ENCODE data around the gene SHISA6.

GRCh38 chr17:11488407-11488806 is 247.4 kb downstream of the SHISA6 start:
- TF ChIP-seq, protein P1, sequence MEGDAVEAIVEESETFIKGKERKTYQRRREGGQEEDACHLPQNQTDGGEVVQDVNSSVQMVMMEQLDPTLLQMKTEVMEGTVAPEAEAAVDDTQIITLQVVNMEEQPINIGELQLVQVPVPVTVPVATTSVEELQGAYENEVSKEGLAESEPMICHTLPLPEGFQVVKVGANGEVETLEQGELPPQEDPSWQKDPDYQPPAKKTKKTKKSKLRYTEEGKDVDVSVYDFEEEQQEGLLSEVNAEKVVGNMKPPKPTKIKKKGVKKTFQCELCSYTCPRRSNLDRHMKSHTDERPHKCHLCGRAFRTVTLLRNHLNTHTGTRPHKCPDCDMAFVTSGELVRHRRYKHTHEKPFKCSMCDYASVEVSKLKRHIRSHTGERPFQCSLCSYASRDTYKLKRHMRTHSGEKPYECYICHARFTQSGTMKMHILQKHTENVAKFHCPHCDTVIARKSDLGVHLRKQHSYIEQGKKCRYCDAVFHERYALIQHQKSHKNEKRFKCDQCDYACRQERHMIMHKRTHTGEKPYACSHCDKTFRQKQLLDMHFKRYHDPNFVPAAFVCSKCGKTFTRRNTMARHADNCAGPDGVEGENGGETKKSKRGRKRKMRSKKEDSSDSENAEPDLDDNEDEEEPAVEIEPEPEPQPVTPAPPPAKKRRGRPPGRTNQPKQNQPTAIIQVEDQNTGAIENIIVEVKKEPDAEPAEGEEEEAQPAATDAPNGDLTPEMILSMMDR (IDR thresholded peaks at IDR 0.05; ENCODE audit: insufficient read depth, low read length, poor library complexity, severe bottlenecking) = no peak
- no peak for TF ChIP-seq EZH2phosphoT487 (conservative IDR thresholded peaks at IDR 0.05; ENCODE audit: low read length)

Measured in SU-DHL-6 (cell line).